B cell (primary cell): Measurements from ENCODE around the gene ABCG1.

Experiments
- CTCF ChIP-seq: fragments of 200-600 bp; IDR thresholded peaks from one replicate; pipeline ENCODE4 v1.8.0; 2022; ENCODE audit warnings: antibody characterized with exemption, mild to moderate bottlenecking
- EZH2 ChIP-seq: IDR thresholded peaks from 2 replicates; pipeline ENCODE4 v1.6.1; 2012; ENCODE audit warnings: borderline replicate concordance, low read depth, mild to moderate bottlenecking, moderate library complexity, low read length; ENCODE audit not compliant: insufficient read depth, poor library complexity, severe bottlenecking

- TF ChIP-seq CTCF (no peak), EZH2 (no peak)
Measured at GRCh38 chr21:42248241-42248640, 29.3 kb downstream of the ABCG1 start.
